Subcutaneous adipose tissue (tissue), 4 donors: ENCODE measurements around the gene FANK1. TPM values are rescaled to one million over a fixed set of nuclear protein-coding genes. Genes with fewer than 3 reads are reported as not detected.

Experiments
- CTCF ChIP-seq: fragments of 450-650 bp; IDR thresholded peaks from one replicate; pipeline ENCODE4 v1.5.1; 2016; ENCODE audit warnings: low read depth, mild to moderate bottlenecking, control low read depth, antibody characterized with exemption, moderate library complexity
- total RNA-seq, 4 donors: library from RNA; depleted of rRNA; stranded (reverse); fragments of >200 nt; gene quantifications; one replicate each; pipeline ENCODE4 v1.1.0, GENCODE V29; 2016

FANK1 gene
- total RNA-seq, 4 donors from 2014 or later: 0.44 to 4.6 (median 2.2) TPM

GRCh38 chr10:125878957-125879835 lies 17.2 kb upstream of the FANK1 start:
- TF ChIP-seq CTCF: no peak

- TF ChIP-seq CTCF: no peak
These were observed 15.6 kb upstream of the FANK1 start for GRCh38 chr10:125880719-125881118.

GRCh38 chr10:125881192-125881591 lies 15.2 kb upstream of the FANK1 start, which contains the start of gene DHX32:
Gene DHX32, minus strand, starts transcription at chr10:125881292. Its CDS starts 468 bp downstream, at chr10:125880824.
- TF ChIP-seq CTCF: no peak

- TF ChIP-seq CTCF: no peak
These were observed 13.8 kb upstream of the FANK1 start for GRCh38 chr10:125882596-125882995.

- no peak for TF ChIP-seq CTCF
These were observed 13.2 kb upstream of the FANK1 start for GRCh38 chr10:125883211-125883610.

- no peak for TF ChIP-seq CTCF
These were observed 9.4 kb upstream of the FANK1 start for GRCh38 chr10:125886914-125887512.

- TF ChIP-seq CTCF: no peak
These were observed 14.8 kb downstream of the FANK1 start for GRCh38 chr10:125911145-125911544.
